Endothelial cell of umbilical vein (primary cell): ENCODE measurements around the gene BLOC1S2. TPM values are rescaled to one million over a fixed set of nuclear protein-coding genes. Genes with fewer than 3 reads are reported as not detected.

Source experiments
- BruUV-seq: library from RNA; stranded (reverse); fragments of 400-500 nt; replicated peaks from 2 replicates; lab custom pipeline; 2021; lab: Mats Ljungman, UMichigan
- CTCF ChIA-PET: fragments of 300-600, 350-600 bp; sonication (Branson Sonifier 250); formaldehyde crosslinking; loops from one replicate; lab custom pipeline; 2021; ENCODE audit warnings: antibody characterized with exemption, inconsistent platforms; lab: Charles Lee
- POLR2A ChIA-PET: fragments of 300-600, 350-600 bp; sonication (Branson Sonifier 250); formaldehyde crosslinking; loops from one replicate; lab custom pipeline; 2021; ENCODE audit warnings: antibody characterized with exemption, inconsistent platforms; lab: Charles Lee
- DNase-seq: peaks from one replicate; pipeline ENCODE4 v3.0.0-alpha.2; 2011; ENCODE audit warnings: low read depth, low spot score
- FAIRE-seq: peaks from 2 replicates; lab custom pipeline; 2011; peaks lifted over from hg19 to GRCh38; lab: Jason Lieb, UNC
- H2AFZ ChIP-seq: 2 replicates; pipeline ENCODE4 v1.6.0; 2012; ENCODE audit warnings: low read depth, low read length, control low read depth, inconsistent platforms
- H3K27ac ChIP-seq: 2 replicates; pipeline ENCODE4 v1.5.1; 2011; ENCODE audit warnings: low read depth, mild to moderate bottlenecking, control low read depth, low read length, moderate library complexity; ENCODE audit not compliant: insufficient read depth
- H3K27me3 ChIP-seq, 2 experiments: 2 replicates each; pipeline versions ENCODE4 v1.6.0 to v1.6.1; 2011; ENCODE audit warnings: low read length in 2 of 2, mixed read lengths in 1 of 2; ENCODE audit not compliant: control insufficient read depth in 2 of 2, insufficient read depth in 2 of 2
- H3K36me3 ChIP-seq, 2 experiments: 2 replicates in 1 of 2; 3 replicates in 1 of 2; pipeline ENCODE4 v1.5.1; 2011; ENCODE audit warnings: low read length in 2 of 2, mild to moderate bottlenecking in 1 of 2, moderate library complexity in 1 of 2; ENCODE audit not compliant: control insufficient read depth in 2 of 2, insufficient read depth in 2 of 2; ENCODE audit errors: extremely low read depth in 1 of 2
- H3K4me1 ChIP-seq: 3 replicates; pipeline ENCODE4 v1.5.1; 2011; ENCODE audit warnings: mild to moderate bottlenecking, low read length; ENCODE audit not compliant: control insufficient read depth, insufficient read depth; ENCODE audit errors: extremely low read depth
- H3K4me2 ChIP-seq: 2 replicates; pipeline ENCODE4 v1.6.1; 2011; ENCODE audit warnings: low read length, control low read depth, mixed read lengths; ENCODE audit not compliant: insufficient read depth
- H3K4me3 ChIP-seq, 3 experiments: fragments of 200-600 bp in 1 of 3; sonication (generic), shearing (Covaris generic) in 1 of 3; replicated peaks in 1 of 3; 2 replicates each; pipeline ENCODE4 v1.5.1; 2011 to 2016; ENCODE audit warnings: control low read depth in 3 of 3, low read length in 3 of 3, mild to moderate bottlenecking in 2 of 3, inconsistent platforms in 1 of 3, low read depth in 1 of 3, moderate library complexity in 1 of 3; ENCODE audit not compliant: insufficient read depth in 1 of 3
- H3K79me2 ChIP-seq: 2 replicates; pipeline ENCODE4 v1.6.0; 2012; ENCODE audit warnings: low read length, inconsistent platforms; ENCODE audit not compliant: control insufficient read depth, insufficient read depth
- H3K9ac ChIP-seq: replicated peaks from 2 replicates; pipeline ENCODE3; 2011; ENCODE audit warnings: low read length, control low read depth; ENCODE audit not compliant: insufficient read depth; ENCODE audit errors: extremely low read depth
- H3K9me1 ChIP-seq: replicated peaks from 3 replicates; pipeline ENCODE4 v1.6.0; 2011; ENCODE audit warnings: mild to moderate bottlenecking, low read length; ENCODE audit not compliant: control insufficient read depth, insufficient read depth; ENCODE audit errors: extremely low read depth
- H3K9me3 ChIP-seq: replicated peaks from 2 replicates; pipeline ENCODE4 v1.5.1; 2012; ENCODE audit warnings: low read length, inconsistent platforms; ENCODE audit not compliant: control insufficient read depth, insufficient read depth
- H4K20me1 ChIP-seq: replicated peaks from 2 replicates; pipeline ENCODE3; 2011; ENCODE audit warnings: mild to moderate bottlenecking, low read length; ENCODE audit not compliant: control insufficient read depth, insufficient read depth; ENCODE audit errors: extremely low read depth
- CTCF ChIP-seq, 2 donors: IDR thresholded peaks; 1 replicate in 1 of 2; 2 replicates in 1 of 2; pipeline ENCODE4 v1.5.1; 2011; ENCODE audit warnings: low read length in 2 of 2, mild to moderate bottlenecking in 2 of 2, moderate library complexity in 2 of 2, control low read depth in 1 of 2, inconsistent platforms in 1 of 2, low read depth in 1 of 2; ENCODE audit not compliant: insufficient read depth in 1 of 2; ENCODE audit errors: extremely low read depth in 1 of 2
- EZH2 ChIP-seq: IDR thresholded peaks from 2 replicates; pipeline ENCODE4 v1.6.1; 2012; ENCODE audit warnings: borderline replicate concordance, low read depth, mild to moderate bottlenecking, moderate library complexity, low read length, inconsistent platforms; ENCODE audit not compliant: severe bottlenecking
- GATA2 ChIP-seq: IDR thresholded peaks from 2 replicates; pipeline ENCODE4 v1.7.0; 2011; ENCODE audit warnings: low read depth, mild to moderate bottlenecking, moderate library complexity, mixed read lengths, low read length; ENCODE audit not compliant: insufficient read length, insufficient read depth
- JUN ChIP-seq: IDR thresholded peaks from 2 replicates; pipeline ENCODE4 v1.6.1; 2011; ENCODE audit warnings: borderline replicate concordance, low read depth; ENCODE audit not compliant: insufficient read length, insufficient read depth
- MAX ChIP-seq: IDR thresholded peaks from 2 replicates; pipeline ENCODE4 v1.6.1; 2011; ENCODE audit not compliant: insufficient read depth, insufficient read length
- MYC ChIP-seq: IDR thresholded peaks from one replicate; pipeline ENCODE4 v1.6.1; 2011; ENCODE audit warnings: mild to moderate bottlenecking, low read depth, low read length
- POLR2AphosphoS5 ChIP-seq: IDR thresholded peaks from 2 replicates; pipeline ENCODE4 v1.6.1; 2012; ENCODE audit warnings: low read depth, mild to moderate bottlenecking, control low read depth, low read length, moderate library complexity; ENCODE audit not compliant: insufficient read depth
- dilution Hi-C: fragments of 300-500 bp; cut with MboI; formaldehyde crosslinking; loops from one replicate; pipeline ENCODE4 v1.15.0; 2019; ENCODE audit warnings: low sequenced_read_pairs; ENCODE audit not compliant: extremely low pct_ligation_motif_present
- intact Hi-C: fragments of 100-400 bp; cut with micrococcal nuclease; formaldehyde crosslinking; loops from one replicate; pipeline ENCODE4 v1.10.0; 2022
- polyA plus RNA-seq, 4 experiments: library from polyadenylated mRNA; depleted of rRNA in 3 of 4; stranded (reverse) in 3 of 4; unstranded in 1 of 4; fragments of >200 nt; gene quantifications; 2 replicates each; pipeline versions ENCODE4 v1.2.1 to v1.2.3, GENCODE V29; 2011 to 2012; ENCODE audit warnings: missing spikeins in 1 of 4
- total RNA-seq: library from RNA; stranded (reverse); gene quantifications from 2 replicates; pipeline ENCODE4 v1.2.3, GENCODE V29; 2021

Gene BLOC1S2
- total and polyA plus RNA-seq, 2 donors (not counting 3 experiments of a cell fraction or from before 2014, with no cell fraction given) = 18.7 to 45.9 TPM

GRCh38 chr10:100333106-100333505 lies 46.6 kb upstream of the BLOC1S2 start:
- no TSS peak for BruUV-seq
- TF ChIP-seq GATA2 (no peak), CTCF (IDR thresholded peaks at IDR 0.05; ENCODE audit: extremely low read depth in 1 of 2, insufficient read depth in 1 of 2, low read depth in 1 of 2, low read length in 2 of 2) (no peak), EZH2 (no peak), JUN (no peak), MYC (no peak), MAX (no peak), POLR2AphosphoS5 (no peak)
- Histone ChIP-seq H3K9me1 (no peaks in the 10 kb centered on the region), H3K4me2 (no peak overlapping the region), H3K4me1 (no peaks in the 10 kb centered on the region), H3K36me3 (no peaks in the 10 kb centered on the region), H4K20me1 (no peaks in the 10 kb centered on the region), H3K27me3 (peaks cover 22 to 30% of the 10 kb centered on the region in 2 experiments), H2AFZ (no peak overlapping the region), H3K79me2 (no peaks in the 10 kb centered on the region), H3K9ac (no peak overlapping the region), H3K9me3 (no peaks in the 10 kb centered on the region), H3K27ac (no peak overlapping the region), H3K4me3 (no peak overlapping the region)
- dilution Hi-C loops = no loop called here
- ChIA-PET POLR2A (no interaction called here), CTCF (interaction anchor here (0.8 to 1.9 kb wide), 7 partner anchors 13 to 545 kb away, joined by 3 to 9 read pairs (median 5); no protein-coding TSS in a partner anchor)
- intact Hi-C loops = no loop called here
- DNase-seq (no peak), FAIRE-seq (no peak)
